Hematopoietic multipotent progenitor cell treated with erythropoietin and hydrocortisone succinate and interleukin-3 and kit ligand, for 15 days (in vitro differentiated cells): ENCODE data around the gene MZB1.

Source experiments
- DNase-seq: peaks from one replicate; pipeline ENCODE4 v3.0.0-alpha.2; 2015; ENCODE audit warnings: low spot score

MZB1 gene

GRCh38 chr5:139389701-139390638 lies at the start of gene MZB1:
Gene MZB1 (minus strand): TSS chr5:139389913. CDS start chr5:139389856, 57 bp downstream.
- DNase-seq: no peak

GRCh38 chr5:139439013-139439903 lies 49.5 kb upstream of the MZB1 start, which contains the start of gene DNAJC18:
Gene DNAJC18 (minus strand): TSS chr5:139439525. CDS start chr5:139439445, 80 bp downstream.
- peak; percentile 81 for DNase-seq

- DNase-seq: no peak
These were observed 48.9 kb upstream of the MZB1 start for GRCh38 chr5:139438707-139439012.

GRCh38 chr5:139435676-139436075 lies 46.0 kb upstream of the MZB1 start:
- DNase-seq: no peak

- no peak for DNase-seq
These were observed 42.0 kb upstream of the MZB1 start for GRCh38 chr5:139431706-139432105.

- no peak for DNase-seq
These were observed 40.3 kb upstream of the MZB1 start for GRCh38 chr5:139430015-139430414.

- DNase-seq: no peak
These were observed 36.6 kb upstream of the MZB1 start for GRCh38 chr5:139426203-139426885.

GRCh38 chr5:139425497-139425896 lies 35.8 kb upstream of the MZB1 start:
- no peak for DNase-seq

- peak; percentile 70 for DNase-seq
These were observed 32.7 kb upstream of the MZB1 start for GRCh38 chr5:139422307-139422893.

- no peak for DNase-seq
These were observed 29.8 kb upstream of the MZB1 start for GRCh38 chr5:139419226-139420192.

GRCh38 chr5:139418793-139419192 lies 29.1 kb upstream of the MZB1 start:
- no peak for DNase-seq

- DNase-seq: no peak
These were observed 27.5 kb upstream of the MZB1 start for GRCh38 chr5:139417214-139417613.

GRCh38 chr5:139416651-139417050 lies 26.9 kb upstream of the MZB1 start:
- no peak for DNase-seq

- no peak for DNase-seq
These were observed 26.2 kb upstream of the MZB1 start for GRCh38 chr5:139415869-139416268.

- DNase-seq: no peak
These were observed 25.6 kb upstream of the MZB1 start for GRCh38 chr5:139415221-139415861.

GRCh38 chr5:139414581-139415130 lies 24.9 kb upstream of the MZB1 start:
- DNase-seq: no peak

GRCh38 chr5:139413963-139414362 lies 24.2 kb upstream of the MZB1 start:
- no peak for DNase-seq

GRCh38 chr5:139413153-139413552 lies 23.4 kb upstream of the MZB1 start:
- no peak for DNase-seq

- DNase-seq: no peak
These were observed 21.5 kb upstream of the MZB1 start for GRCh38 chr5:139410993-139411828.
